Calu3 (cell line): ENCODE results near the gene WWTR1. TPM values are rescaled to one million over a fixed set of nuclear protein-coding genes. Genes with fewer than 3 reads are reported as not detected.

Experiments used
- BruUV-seq: library from RNA; stranded (reverse); fragments of 400-500 nt; replicated peaks from 2 replicates; lab custom pipeline; 2021; lab: Mats Ljungman, UMichigan
- CTCF ChIA-PET: fragments of 300-600 bp; sonication (Branson Sonifier 250); formaldehyde crosslinking; loops from one replicate; lab custom pipeline; 2022; ENCODE audit warnings: antibody characterized with exemption; lab: Charles Lee
- DNase-seq: peaks from one replicate; pipeline ENCODE4 v3.0.0; 2022
- H3K27ac Mint-ChIP-seq: one replicate; pipeline ENCODE4 v1.8.0; 2022; ENCODE audit warnings: mixed read lengths; ENCODE audit not compliant: unreplicated experiment
- H3K27me3 Mint-ChIP-seq: one replicate; pipeline ENCODE4 v1.8.0; 2022; ENCODE audit warnings: mixed read lengths; ENCODE audit not compliant: unreplicated experiment
- H3K36me3 Mint-ChIP-seq: one replicate; pipeline ENCODE4 v1.8.0; 2022; ENCODE audit warnings: mild to moderate bottlenecking, moderate library complexity, mixed read lengths; ENCODE audit not compliant: insufficient read depth, unreplicated experiment
- H3K4me1 Mint-ChIP-seq: one replicate; pipeline ENCODE4 v1.8.0; 2022; ENCODE audit warnings: mild to moderate bottlenecking, low read depth, mixed read lengths; ENCODE audit not compliant: unreplicated experiment
- H3K4me3 Mint-ChIP-seq: one replicate; pipeline ENCODE4 v1.8.0; 2022; ENCODE audit warnings: mild to moderate bottlenecking, low read depth, moderate library complexity, mixed read lengths; ENCODE audit not compliant: unreplicated experiment
- H3K9me3 Mint-ChIP-seq: one replicate; pipeline ENCODE4 v1.8.0; 2022; ENCODE audit warnings: low read depth, mixed read lengths; ENCODE audit not compliant: unreplicated experiment
- CTCF ChIP-seq: fragments of 200-600 bp; IDR thresholded peaks from one replicate; pipeline ENCODE4 v1.8.0; 2022; ENCODE audit warnings: antibody characterized with exemption; ENCODE audit not compliant: unreplicated experiment
- intact Hi-C: fragments of 100-400 bp; cut with micrococcal nuclease; formaldehyde crosslinking; loops from one replicate; pipeline ENCODE4 v1.10.0; 2022; ENCODE audit not compliant: unreplicated experiment
- total RNA-seq: library from RNA; stranded (reverse); gene quantifications from 2 replicates; pipeline ENCODE4 v1.2.3, GENCODE V29; 2022

Gene WWTR1
- total RNA-seq, 1 experiment from 2014 or later = 269 TPM

GRCh38 chr3:149660462-149660861, 2.6 kb upstream of the WWTR1 start:
- CTCF ChIA-PET = interaction anchor here (0.7 to 1.7 kb wide), 4 partner anchors 14 to 92 kb away, joined by 3 to 5 read pairs (median 4); no protein-coding TSS in a partner anchor
- no peak overlapping the region for H3K4me3 Mint-ChIP-seq

GRCh38 chr3:149658744-149659497, 1.1 kb upstream of the WWTR1 start:
- TF ChIP-seq CTCF = no peak
- no TSS peak for BruUV-seq
- Mint-ChIP-seq H3K4me1 (peaks cover 32% of the 10 kb centered on the region), H3K27ac (peak overlapping the region; percentile 92), H3K4me3 (peak overlapping the region; percentile 91), H3K27me3 (no peaks in the 10 kb centered on the region), H3K9me3 (no peaks in the 10 kb centered on the region), H3K36me3 (peaks cover 57% of the 10 kb centered on the region)
- DNase-seq = peak; percentile 74
- CTCF ChIA-PET = interaction anchor here (0.5 to 2.4 kb wide), 20 partner anchors 11 to 149 kb away, joined by 3 to 29 read pairs (median 7); partner anchors contain the start of gene COMMD2
- intact Hi-C loops = loop anchor here (1.0 to 10.0 kb wide), 7 partner anchors 18 to 274 kb away; no protein-coding TSS in a partner anchor

More at GRCh38 chr3:149660462-149660861, 2.6 kb upstream of the WWTR1 start:
- Mint-ChIP-seq H3K4me1 (peaks cover 23% of the 10 kb centered on the region), H3K27ac (no peak overlapping the region), H3K36me3 (peaks cover 41% of the 10 kb centered on the region), H3K9me3 (no peaks in the 10 kb centered on the region), H3K27me3 (no peaks in the 10 kb centered on the region)
- BruUV-seq = no TSS peak
- TF ChIP-seq CTCF = no peak
- DNase-seq = no peak
- intact Hi-C loops = no loop called here

GRCh38 chr3:149657321-149657925, 402 bp downstream of the WWTR1 start:
- CTCF ChIA-PET = interaction anchor here (0.6 to 2.4 kb wide), 24 partner anchors 10 to 150 kb away, joined by 3 to 29 read pairs (median 6); partner anchors contain the start of gene COMMD2
- Mint-ChIP-seq H3K4me3 (peak overlapping the region; percentile 91), H3K27ac (peak overlapping the region; percentile 92), H3K9me3 (no peaks in the 10 kb centered on the region), H3K4me1 (peaks cover 32% of the 10 kb centered on the region), H3K27me3 (no peaks in the 10 kb centered on the region), H3K36me3 (peaks cover 72% of the 10 kb centered on the region)
- BruUV-seq = TSS peak; percentile 24
- DNase-seq = peak; percentile 73
- intact Hi-C loops = loop anchor here (5.0 to 10.0 kb wide), 3 partner anchors 80 to 273 kb away; no protein-coding TSS in a partner anchor
- no peak for TF ChIP-seq CTCF

- Mint-ChIP-seq H3K4me1 (peaks cover 35% of the 10 kb centered on the region), H3K9me3 (no peaks in the 10 kb centered on the region), H3K27ac (peak overlapping the region; percentile 92), H3K36me3 (peaks cover 86% of the 10 kb centered on the region), H3K4me3 (peak overlapping the region; percentile 91), H3K27me3 (no peaks in the 10 kb centered on the region)
- CTCF ChIA-PET = interaction anchor here (0.8 to 1.6 kb wide), 3 partner anchors 74 to 121 kb away, joined by 3 to 6 read pairs (median 5); no protein-coding TSS in a partner anchor
- no peak for TF ChIP-seq CTCF
- no TSS peak for BruUV-seq
- intact Hi-C loops = loop anchor here (5.0 to 10.0 kb wide), 3 partner anchors 79 to 271 kb away; no protein-coding TSS in a partner anchor
- no peak for DNase-seq
These were observed 1.8 kb downstream of the WWTR1 start for GRCh38 chr3:149655826-149656574.
